HepG2 (cell line): ENCODE data around the gene OR52B4. TPM values are rescaled to one million over a fixed set of nuclear protein-coding genes. Genes with fewer than 3 reads are reported as not detected.
A peak's percentile ranks its signal among the peaks of the same experiment; 100 is the strongest.

Source experiments
- ATAC-seq: fragments of 200-7000 bp; cut with Tn5 transposase; 3 replicates; pipeline ENCODE4 v1.9.1; 2020; ENCODE audit warnings: mild to moderate bottlenecking, moderate library complexity
- BruUV-seq: library from RNA; stranded (reverse); fragments of 400-500 nt; replicated peaks from 2 replicates; lab custom pipeline; 2021; lab: Mats Ljungman, UMichigan
- CTCF ChIA-PET: fragments of 300-600 bp; formaldehyde crosslinking; extraction: SDS; loops from one replicate; lab custom pipeline; 2021; ENCODE audit warnings: low total read pairs, inconsistent platforms, low intra/inter-chr PET ratio; lab: Yijun Ruan, JAX
- POLR2A ChIA-PET: fragments of 350-600 bp; sonication (Branson Sonifier 250); formaldehyde crosslinking; loops from one replicate; lab custom pipeline; 2020; ENCODE audit warnings: antibody characterized with exemption, inconsistent platforms; lab: Yijun Ruan, JAX
- DNase-seq: peaks from one replicate; pipeline ENCODE4 v3.0.0-alpha.2; 2015; ENCODE audit warnings: low spot score
- FAIRE-seq: peaks from 3 replicates; lab custom pipeline; 2011; peaks lifted over from hg19 to GRCh38; lab: Jason Lieb, UNC
- H2AFZ ChIP-seq: one replicate; pipeline ENCODE4 v1.6.1; 2011; ENCODE audit warnings: low read length, inconsistent platforms
- H3K27ac ChIP-seq: fragments of 300-600 bp; 3 replicates; pipeline ENCODE4 v1.8.0; 2011; ENCODE audit warnings: mixed run types, mild to moderate bottlenecking, mixed read lengths, low read length, inconsistent platforms; ENCODE audit not compliant: insufficient read depth; ENCODE audit errors: extremely low read length
- H3K27me3 ChIP-seq, 2 experiments: fragments of 200-600 bp in 1 of 2; 2 replicates in 1 of 2; 3 replicates in 1 of 2; pipeline versions ENCODE4 v1.6.0 to v1.8.0; 2011; ENCODE audit warnings: low read length in 2 of 2, mild to moderate bottlenecking in 2 of 2, moderate library complexity in 2 of 2, inconsistent platforms in 1 of 2; ENCODE audit not compliant: insufficient read depth in 2 of 2, control insufficient read depth in 1 of 2
- H3K36me3 ChIP-seq, 2 experiments: fragments of 200-600 bp in 1 of 2; replicated peaks in 1 of 2; 2 replicates in 1 of 2; 3 replicates in 1 of 2; pipeline versions ENCODE4 v1.5.1 to v1.8.0; 2011; ENCODE audit warnings: low read length in 2 of 2, inconsistent platforms in 1 of 2; ENCODE audit not compliant: insufficient read depth in 2 of 2, control insufficient read depth in 1 of 2
- H3K4me1 ChIP-seq: 2 replicates; pipeline ENCODE4 v1.5.1; 2012; ENCODE audit warnings: low read length, inconsistent platforms; ENCODE audit not compliant: insufficient read depth
- H3K4me2 ChIP-seq: 2 replicates; pipeline ENCODE4 v1.6.0; 2011; ENCODE audit warnings: low read depth, low read length, inconsistent platforms
- H3K4me3 ChIP-seq, 3 experiments: fragments of 200-600 bp in 1 of 3; sonication (generic), shearing (Covaris generic) in 1 of 3; replicated peaks in 1 of 3; 2 replicates each; pipeline ENCODE4 v1.5.1; 2011 to 2016; ENCODE audit warnings: low read length in 3 of 3, inconsistent platforms in 2 of 3, low read depth in 2 of 3, mild to moderate bottlenecking in 2 of 3, control low read depth in 1 of 3, mixed read lengths in 1 of 3; ENCODE audit not compliant: insufficient read depth in 1 of 3
- H3K79me2 ChIP-seq: one replicate; pipeline ENCODE4 v1.6.1; 2011; ENCODE audit warnings: low read length, inconsistent platforms; ENCODE audit not compliant: insufficient read depth
- H3K9ac ChIP-seq: 2 replicates; pipeline ENCODE4 v1.6.0; 2011; ENCODE audit warnings: mild to moderate bottlenecking, low read depth, low read length, inconsistent platforms; ENCODE audit not compliant: insufficient read depth
- H3K9me3 ChIP-seq: 2 replicates; pipeline ENCODE4 v1.5.1; 2012; ENCODE audit warnings: mild to moderate bottlenecking, low read length
- H4K20me1 ChIP-seq: 2 replicates; pipeline ENCODE4 v1.6.0; 2011; ENCODE audit warnings: inconsistent platforms, mild to moderate bottlenecking, low read length, moderate library complexity; ENCODE audit not compliant: insufficient read depth
- BHLHE40 ChIP-seq: IDR thresholded peaks from 2 replicates; pipeline ENCODE4 v1.6.1; 2011; ENCODE audit warnings: low read length, improper control_type of control experiment
- BORCS8-MEF2B ChIP-seq: sonication (generic); formaldehyde crosslinking; IDR thresholded peaks from 2 replicates; pipeline ENCODE4 v1.8.0; 2022; ENCODE audit warnings: mild to moderate bottlenecking, missing genetic modification reagents
- FOXP1 ChIP-seq, 2 experiments: fragments of 450-650 bp in 1 of 2; IDR thresholded peaks; 2 replicates each; pipeline ENCODE4 v1.6.1; 2017 to 2018; ENCODE audit warnings: antibody characterized with exemption in 1 of 2
- HMGA1 ChIP-seq: sonication (generic); formaldehyde crosslinking; conservative IDR thresholded peaks from 2 replicates; pipeline ENCODE4 v1.4.0; 2020; ENCODE audit warnings: missing genetic modification reagents
- HOXD1 ChIP-seq: sonication (generic); formaldehyde crosslinking; IDR thresholded peaks from 2 replicates; pipeline ENCODE4 v1.5.0; 2020; ENCODE audit warnings: missing genetic modification reagents
- IRX3 ChIP-seq: sonication (generic); formaldehyde crosslinking; IDR thresholded peaks from 2 replicates; pipeline ENCODE4 v1.8.1; 2023; ENCODE audit warnings: mild to moderate bottlenecking, low read depth, missing genetic modification reagents, borderline replicate concordance
- MAFF ChIP-seq: IDR thresholded peaks from 2 replicates; pipeline ENCODE4 v1.6.1; 2011; ENCODE audit warnings: low read depth, low read length, improper control_type of control experiment
- MAFK ChIP-seq, 2 experiments: IDR thresholded peaks in 1 of 2; conservative IDR thresholded peaks in 1 of 2; 2 replicates each; pipeline ENCODE4 v1.6.1; 2011; ENCODE audit warnings: improper control_type of control experiment in 2 of 2, low read length in 2 of 2
- SMAD9 ChIP-seq: sonication (generic); formaldehyde crosslinking; IDR thresholded peaks from 2 replicates; pipeline ENCODE4 v1.5.1; 2020; ENCODE audit warnings: mild to moderate bottlenecking, missing genetic modification reagents
- ZBTB21 ChIP-seq: sonication (generic); formaldehyde crosslinking; IDR thresholded peaks from 2 replicates; pipeline ENCODE4 v1.4.0; 2020; ENCODE audit warnings: missing genetic modification reagents
- ZNF101 ChIP-seq: sonication (generic); formaldehyde crosslinking; IDR thresholded peaks from 2 replicates; pipeline ENCODE4 v1.4.0; 2020; ENCODE audit warnings: mild to moderate bottlenecking, low read depth, missing genetic modification reagents, borderline replicate concordance
- ZNF7 ChIP-seq: IDR thresholded peaks from 2 replicates; pipeline ENCODE4 v1.6.1; 2016; ENCODE audit warnings: missing biosample characterization, missing genetic modification reagents
- ZSCAN21 ChIP-seq: sonication (generic); formaldehyde crosslinking; IDR thresholded peaks from 2 replicates; pipeline ENCODE4 v1.8.0; 2022; ENCODE audit warnings: mild to moderate bottlenecking, missing genetic modification reagents, moderate library complexity, borderline replicate concordance
- WGBS: methylation state at CpG from one replicate; pipeline ENCODE4 v1.1.6; 2017; ENCODE audit warnings: low lambda C conversion rate; 5-methylcytosine and 5-hydroxymethylcytosine counted together
- in situ Hi-C: cut with HindIII; loops from 2 replicates; pipeline ENCODE4 v1.10.0; 2017; ENCODE audit warnings: low pct_unique_long_range_greater_than_20kb; ENCODE audit not compliant: extremely low pct_ligation_motif_present
- intact Hi-C: fragments of 100-400 bp; cut with micrococcal nuclease; formaldehyde crosslinking; loops from one replicate; pipeline ENCODE4 v1.10.0; 2022; ENCODE audit not compliant: unreplicated experiment
- polyA plus RNA-seq, 8 experiments: library from polyadenylated mRNA; depleted of rRNA in 3 of 8; stranded (reverse) in 7 of 8; unstranded in 1 of 8; fragments of >200 nt; fragmentation: Illumina TruSeq in 4 of 8; extraction: Trizol in 4 of 8; gene quantifications; 2 replicates each; pipeline versions ENCODE4 v1.2.1 to v1.2.3, GENCODE V29; 2011 to 2016; ENCODE audit warnings: low read depth in 4 of 8, missing spikeins in 1 of 8, mixed read lengths in 1 of 8; ENCODE audit not compliant: insufficient read depth in 1 of 8
- total RNA-seq, 5 experiments: library from RNA; depleted of rRNA; stranded (reverse); fragments of >200 nt; fragmentation: Illumina TruSeq; extraction: Trizol; gene quantifications; 2 replicates each; pipeline ENCODE4 v1.2.3, GENCODE V29; 2016; ENCODE audit warnings: low read depth in 1 of 5
- TF ChIP-seq, protein P1 (sequence below): IDR thresholded peaks from 2 replicates; pipeline ENCODE4 v1.4.0; 2020; ENCODE audit warnings: mild to moderate bottlenecking, missing genetic modification reagents
- TF ChIP-seq, protein P2 (sequence below): sonication (generic); formaldehyde crosslinking; IDR thresholded peaks from 2 replicates; pipeline ENCODE4 v1.4.0; 2020; ENCODE audit warnings: missing genetic modification reagents, borderline replicate concordance

OR52B4 gene
- total and polyA plus RNA-seq, 2 of the 13 experiments (the other 11 are each of a cell fraction or from before 2014, with no cell fraction given) = not detected

- H2AFZ ChIP-seq = no peak overlapping the region
- H3K9ac ChIP-seq = no peak overlapping the region
- H3K4me2 ChIP-seq = no peak overlapping the region
- H3K4me3 ChIP-seq = no peak overlapping the region
- no peak overlapping the region for H3K27ac ChIP-seq
- ATAC-seq (no peak), FAIRE-seq (no peak), DNase-seq (no peak)
- no peaks in the 10 kb centered on the region for H3K4me1 ChIP-seq
- H3K36me3 ChIP-seq = no peaks in the 10 kb centered on the region
- ChIA-PET CTCF (no interaction called here), POLR2A (no interaction called here)
- no peaks in the 10 kb centered on the region for H3K79me2 ChIP-seq
- peaks cover 0 to 6% of the 10 kb centered on the region in 2 experiments; a peak in 2 of 5 replicates for H3K27me3 ChIP-seq
- intact Hi-C loops (no loop called here), in situ Hi-C loops (no loop called here)
- 0% methylated on average over 1 of the region's 1 CpG for WGBS
- BruUV-seq = no TSS peak
- no peaks in the 10 kb centered on the region for H3K9me3 ChIP-seq
- no peaks in the 10 kb centered on the region for H4K20me1 ChIP-seq
- TF ChIP-seq MAFF = peak; percentile 41; the same call in 1 of the 2 replicates
- TF ChIP-seq MAFK (conservative IDR thresholded peaks at IDR 0.05 in 1 of 2, IDR thresholded peaks at IDR 0.05 in 1 of 2; ENCODE audit: low read length in 2 of 2) = peak; percentile 12 to 51; a peak in 1 of 4 replicates
- TF ChIP-seq ZBTB21 (CRISPR knock-in tag) = no peak
- no peak for TF ChIP-seq ZSCAN21
- TF ChIP-seq BHLHE40 = no peak
- no peak for TF ChIP-seq ZNF7 (CRISPR knock-in tag)
- TF ChIP-seq, protein P1, sequence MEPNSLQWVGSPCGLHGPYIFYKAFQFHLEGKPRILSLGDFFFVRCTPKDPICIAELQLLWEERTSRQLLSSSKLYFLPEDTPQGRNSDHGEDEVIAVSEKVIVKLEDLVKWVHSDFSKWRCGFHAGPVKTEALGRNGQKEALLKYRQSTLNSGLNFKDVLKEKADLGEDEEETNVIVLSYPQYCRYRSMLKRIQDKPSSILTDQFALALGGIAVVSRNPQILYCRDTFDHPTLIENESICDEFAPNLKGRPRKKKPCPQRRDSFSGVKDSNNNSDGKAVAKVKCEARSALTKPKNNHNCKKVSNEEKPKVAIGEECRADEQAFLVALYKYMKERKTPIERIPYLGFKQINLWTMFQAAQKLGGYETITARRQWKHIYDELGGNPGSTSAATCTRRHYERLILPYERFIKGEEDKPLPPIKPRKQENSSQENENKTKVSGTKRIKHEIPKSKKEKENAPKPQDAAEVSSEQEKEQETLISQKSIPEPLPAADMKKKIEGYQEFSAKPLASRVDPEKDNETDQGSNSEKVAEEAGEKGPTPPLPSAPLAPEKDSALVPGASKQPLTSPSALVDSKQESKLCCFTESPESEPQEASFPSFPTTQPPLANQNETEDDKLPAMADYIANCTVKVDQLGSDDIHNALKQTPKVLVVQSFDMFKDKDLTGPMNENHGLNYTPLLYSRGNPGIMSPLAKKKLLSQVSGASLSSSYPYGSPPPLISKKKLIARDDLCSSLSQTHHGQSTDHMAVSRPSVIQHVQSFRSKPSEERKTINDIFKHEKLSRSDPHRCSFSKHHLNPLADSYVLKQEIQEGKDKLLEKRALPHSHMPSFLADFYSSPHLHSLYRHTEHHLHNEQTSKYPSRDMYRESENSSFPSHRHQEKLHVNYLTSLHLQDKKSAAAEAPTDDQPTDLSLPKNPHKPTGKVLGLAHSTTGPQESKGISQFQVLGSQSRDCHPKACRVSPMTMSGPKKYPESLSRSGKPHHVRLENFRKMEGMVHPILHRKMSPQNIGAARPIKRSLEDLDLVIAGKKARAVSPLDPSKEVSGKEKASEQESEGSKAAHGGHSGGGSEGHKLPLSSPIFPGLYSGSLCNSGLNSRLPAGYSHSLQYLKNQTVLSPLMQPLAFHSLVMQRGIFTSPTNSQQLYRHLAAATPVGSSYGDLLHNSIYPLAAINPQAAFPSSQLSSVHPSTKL (CRISPR knock-in tag) = no peak
- no peak for TF ChIP-seq HMGA1 (CRISPR knock-in tag)
- TF ChIP-seq, protein P2, sequence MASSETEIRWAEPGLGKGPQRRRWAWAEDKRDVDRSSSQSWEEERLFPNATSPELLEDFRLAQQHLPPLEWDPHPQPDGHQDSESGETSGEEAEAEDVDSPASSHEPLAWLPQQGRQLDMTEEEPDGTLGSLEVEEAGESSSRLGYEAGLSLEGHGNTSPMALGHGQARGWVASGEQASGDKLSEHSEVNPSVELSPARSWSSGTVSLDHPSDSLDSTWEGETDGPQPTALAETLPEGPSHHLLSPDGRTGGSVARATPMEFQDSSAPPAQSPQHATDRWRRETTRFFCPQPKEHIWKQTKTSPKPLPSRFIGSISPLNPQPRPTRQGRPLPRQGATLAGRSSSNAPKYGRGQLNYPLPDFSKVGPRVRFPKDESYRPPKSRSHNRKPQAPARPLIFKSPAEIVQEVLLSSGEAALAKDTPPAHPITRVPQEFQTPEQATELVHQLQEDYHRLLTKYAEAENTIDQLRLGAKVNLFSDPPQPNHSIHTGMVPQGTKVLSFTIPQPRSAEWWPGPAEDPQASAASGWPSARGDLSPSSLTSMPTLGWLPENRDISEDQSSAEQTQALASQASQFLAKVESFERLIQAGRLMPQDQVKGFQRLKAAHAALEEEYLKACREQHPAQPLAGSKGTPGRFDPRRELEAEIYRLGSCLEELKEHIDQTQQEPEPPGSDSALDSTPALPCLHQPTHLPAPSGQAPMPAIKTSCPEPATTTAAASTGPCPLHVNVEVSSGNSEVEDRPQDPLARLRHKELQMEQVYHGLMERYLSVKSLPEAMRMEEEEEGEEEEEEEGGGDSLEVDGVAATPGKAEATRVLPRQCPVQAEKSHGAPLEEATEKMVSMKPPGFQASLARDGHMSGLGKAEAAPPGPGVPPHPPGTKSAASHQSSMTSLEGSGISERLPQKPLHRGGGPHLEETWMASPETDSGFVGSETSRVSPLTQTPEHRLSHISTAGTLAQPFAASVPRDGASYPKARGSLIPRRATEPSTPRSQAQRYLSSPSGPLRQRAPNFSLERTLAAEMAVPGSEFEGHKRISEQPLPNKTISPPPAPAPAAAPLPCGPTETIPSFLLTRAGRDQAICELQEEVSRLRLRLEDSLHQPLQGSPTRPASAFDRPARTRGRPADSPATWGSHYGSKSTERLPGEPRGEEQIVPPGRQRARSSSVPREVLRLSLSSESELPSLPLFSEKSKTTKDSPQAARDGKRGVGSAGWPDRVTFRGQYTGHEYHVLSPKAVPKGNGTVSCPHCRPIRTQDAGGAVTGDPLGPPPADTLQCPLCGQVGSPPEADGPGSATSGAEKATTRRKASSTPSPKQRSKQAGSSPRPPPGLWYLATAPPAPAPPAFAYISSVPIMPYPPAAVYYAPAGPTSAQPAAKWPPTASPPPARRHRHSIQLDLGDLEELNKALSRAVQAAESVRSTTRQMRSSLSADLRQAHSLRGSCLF (CRISPR knock-in tag) = no peak
- no peak for TF ChIP-seq SMAD9 (CRISPR knock-in tag)
- TF ChIP-seq HOXD1 = no peak
- TF ChIP-seq FOXP1 (IDR thresholded peaks at IDR 0.05) = no peak
- TF ChIP-seq FOXP1 (CRISPR knock-in tag; IDR thresholded peaks at IDR 0.05) = no peak
- no peak for TF ChIP-seq BORCS8-MEF2B (CRISPR knock-in tag)
- no peak for TF ChIP-seq ZNF101 (CRISPR knock-in tag)
- TF ChIP-seq IRX3 (CRISPR knock-in tag) = no peak
These were observed 48.1 kb upstream of the OR52B4 start for GRCh38 chr11:4416306-4416705.
